ENCODE results near the gene TSPAN5.

DNA sequence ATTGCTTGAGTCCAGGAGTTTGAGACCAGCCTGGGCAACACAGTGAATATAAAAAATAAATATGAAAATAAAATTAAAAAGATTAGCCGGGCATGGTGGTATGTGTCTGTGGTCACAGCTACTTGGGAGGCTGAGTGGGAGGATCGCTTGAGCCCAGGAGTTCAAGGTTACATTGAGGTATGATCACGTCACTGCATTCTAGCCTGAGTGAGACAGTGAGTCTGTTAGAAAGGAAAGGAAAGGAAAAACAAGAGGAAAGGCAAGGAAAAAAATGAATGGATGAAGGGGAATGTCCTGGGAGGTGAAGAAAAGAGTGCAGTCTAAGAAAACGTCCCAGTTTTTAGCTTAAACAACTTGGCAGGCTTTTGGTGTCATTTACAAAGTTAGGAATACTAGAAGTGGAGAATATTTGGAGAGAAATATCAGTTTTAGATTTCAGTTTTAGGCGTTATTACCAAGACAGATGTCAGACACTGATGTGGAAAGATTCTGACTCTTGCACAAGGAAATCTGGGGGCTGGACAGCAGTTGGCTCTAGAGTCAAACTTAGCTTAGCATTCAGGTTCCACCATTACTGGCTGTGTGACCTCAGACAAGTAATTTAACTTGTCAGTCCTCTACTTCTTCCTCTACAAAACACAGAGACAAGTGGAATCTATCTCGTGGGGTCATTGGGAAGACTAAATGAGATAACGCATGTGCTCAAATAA lies 139.0 kb downstream of the TSPAN5 start:
- no peak for TF ChIP-seq POLR2A (IDR thresholded peaks at IDR 0.05; ENCODE audit: low read length)
- TF ChIP-seq GATA1 (IDR thresholded peaks at IDR 0.05; ENCODE audit: low read depth, low read length), result no peak
